Inferior parietal cortex (tissue), 1 donor: ENCODE measurements around the gene ZNF189.

Experiments
- DNase-seq: peaks from one replicate; pipeline ENCODE4 v3.0.0-alpha.2; 2016; ENCODE audit errors: extremely low spot score

ZNF189 gene

GRCh38 chr9:101418518-101419430 lies 20.1 kb downstream of the ZNF189 start:
- no peak for DNase-seq

- no peak for DNase-seq
Observed at GRCh38 chr9:101419863-101420262, 21.2 kb downstream of the ZNF189 start.

- DNase-seq, result no peak
Observed at GRCh38 chr9:101421653-101422065, 23.0 kb downstream of the ZNF189 start.

DNA sequence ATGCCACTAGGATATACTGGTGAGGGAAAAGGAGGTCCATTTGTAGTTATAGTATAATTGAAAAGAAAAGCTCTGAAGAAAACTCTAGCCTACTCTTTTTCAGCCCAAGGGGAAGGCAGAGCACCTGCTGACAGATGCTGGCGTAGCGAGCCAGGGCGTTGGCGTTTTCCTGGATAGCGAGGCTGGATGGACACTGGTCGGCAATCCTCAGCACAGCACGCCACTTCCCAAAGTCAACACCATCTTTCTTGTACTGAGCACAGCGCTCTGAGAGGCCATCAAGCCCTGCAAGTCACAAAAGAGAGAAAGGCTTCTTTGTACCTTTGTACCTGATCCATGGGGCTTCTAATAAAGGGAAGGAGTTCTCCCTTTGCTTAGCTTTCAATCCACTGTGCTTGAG lies 28.7 kb downstream of the ZNF189 start:
- DNase-seq, result no peak

GRCh38 chr9:101427957-101428655 lies 29.5 kb downstream of the ZNF189 start:
- DNase-seq, result no peak

DNA sequence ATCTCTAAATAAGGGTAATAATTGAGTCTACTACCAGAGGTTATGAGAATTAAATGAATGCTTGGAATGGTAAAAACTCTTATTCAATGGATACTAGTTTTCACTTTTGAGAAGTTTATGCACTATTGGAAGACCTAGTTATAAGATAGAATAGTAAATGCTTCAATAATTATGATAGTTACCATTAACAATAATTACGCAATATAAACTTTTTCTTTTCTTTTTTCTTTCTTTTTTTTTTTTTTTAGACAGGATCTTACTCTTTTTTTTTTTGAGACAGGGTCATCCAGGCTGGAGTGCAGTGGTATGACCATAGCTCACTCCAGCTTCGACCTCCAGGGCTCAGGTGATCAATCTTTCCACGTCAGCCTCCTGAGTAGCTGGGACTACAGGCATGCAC lies 30.3 kb downstream of the ZNF189 start:
- no peak for DNase-seq

DNA sequence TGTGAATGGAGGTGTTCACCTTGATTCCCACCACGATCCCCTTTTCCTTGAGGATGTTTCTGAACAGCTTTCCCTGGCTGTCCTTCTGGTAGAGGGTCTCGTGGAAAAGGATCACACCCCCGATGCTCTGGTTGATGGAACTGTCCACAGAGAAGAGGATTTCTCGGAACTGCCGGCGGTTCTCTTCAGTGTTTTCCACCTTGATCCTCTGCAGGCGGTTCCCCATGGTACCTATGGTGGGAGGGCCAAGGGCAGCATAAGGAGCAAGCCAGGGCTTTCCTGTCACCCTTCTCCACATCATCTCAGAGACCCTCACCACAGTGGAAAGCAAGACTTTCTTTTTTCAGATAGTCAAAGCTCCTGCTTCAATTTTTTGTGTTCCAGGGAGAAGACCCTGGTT lies 31.1 kb downstream of the ZNF189 start:
- DNase-seq, result no peak

- DNase-seq, result no peak
Observed at GRCh38 chr9:101432171-101432570, 33.5 kb downstream of the ZNF189 start.

GRCh38 chr9:101432740-101433139 lies 34.1 kb downstream of the ZNF189 start:
- DNase-seq, result no peak

DNA sequence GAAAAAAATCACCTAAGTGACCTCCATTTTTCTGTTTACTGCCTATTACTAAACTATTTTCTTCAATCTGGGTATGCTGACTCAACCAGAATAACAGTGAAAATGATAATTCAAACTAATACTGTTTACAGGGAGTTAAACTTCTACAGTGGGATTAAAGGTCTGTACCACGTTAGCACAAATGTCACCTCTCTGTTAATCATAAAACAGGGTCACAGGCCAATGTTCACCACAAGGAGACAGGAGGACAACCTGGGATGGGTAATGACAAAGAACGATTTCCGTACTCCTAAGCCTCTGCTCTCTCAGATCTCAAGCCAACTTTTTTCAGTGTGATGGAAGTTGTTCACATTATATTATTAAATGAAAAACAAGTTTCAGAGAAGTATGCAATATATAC lies 34.6 kb downstream of the ZNF189 start:
- DNase-seq, result no peak

- no peak for DNase-seq
Observed at GRCh38 chr9:101434998-101435397, 36.3 kb downstream of the ZNF189 start.

DNA sequence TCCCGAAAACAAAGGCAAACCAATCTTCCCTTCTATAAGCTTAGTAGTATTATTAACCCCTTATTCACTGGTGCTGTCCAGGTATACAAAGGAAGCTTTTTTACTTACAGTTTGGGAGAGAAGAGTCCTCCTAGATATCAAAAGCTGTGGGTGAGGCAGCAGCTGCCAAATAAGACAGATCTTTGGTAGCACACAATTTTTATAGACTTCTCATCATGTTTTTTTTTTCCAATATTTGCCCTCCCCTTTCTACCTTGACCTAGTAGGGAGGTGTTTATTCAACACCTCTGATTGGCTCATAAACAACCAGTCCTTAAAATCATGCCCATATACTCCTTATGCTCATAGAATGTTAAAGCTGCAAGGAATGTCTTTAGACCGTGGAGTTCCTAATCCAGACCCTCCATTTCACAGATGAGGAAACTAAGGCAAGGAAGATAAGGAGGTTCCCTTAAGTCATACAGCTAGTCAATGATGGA lies 37.0 kb downstream of the ZNF189 start, which contains the start of gene ALDOB:
ALDOB (minus strand) TSS at position 174 of the 479 bp plus-strand sequence. CDS start 4,887 bp downstream, outside the sequence.
- no peak for DNase-seq

GRCh38 chr9:101437806-101438232 lies 39.2 kb downstream of the ZNF189 start:
- no peak for DNase-seq

DNA sequence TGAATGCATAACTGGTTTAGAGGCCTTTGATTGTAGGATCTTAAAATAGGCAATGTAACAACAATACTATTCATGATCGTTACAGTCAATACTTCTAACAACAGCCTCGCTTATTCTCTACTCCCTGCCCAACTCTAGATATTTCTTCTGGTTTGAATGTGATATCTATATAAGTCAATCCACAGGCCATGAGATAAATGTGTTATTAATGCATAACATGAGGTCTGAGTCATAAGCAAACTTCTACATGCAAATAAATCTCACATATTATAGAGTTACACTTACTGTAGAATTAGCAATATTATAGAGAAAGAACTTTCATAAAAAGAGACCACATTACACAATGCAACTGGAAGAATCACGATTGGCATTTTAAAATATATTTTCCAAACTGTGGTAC lies 39.9 kb downstream of the ZNF189 start:
- no peak for DNase-seq

- no peak for DNase-seq
Observed at GRCh38 chr9:101440714-101441230, 42.1 kb downstream of the ZNF189 start.

- no peak for DNase-seq
Observed at GRCh38 chr9:101442318-101442717, 43.7 kb downstream of the ZNF189 start.

DNA sequence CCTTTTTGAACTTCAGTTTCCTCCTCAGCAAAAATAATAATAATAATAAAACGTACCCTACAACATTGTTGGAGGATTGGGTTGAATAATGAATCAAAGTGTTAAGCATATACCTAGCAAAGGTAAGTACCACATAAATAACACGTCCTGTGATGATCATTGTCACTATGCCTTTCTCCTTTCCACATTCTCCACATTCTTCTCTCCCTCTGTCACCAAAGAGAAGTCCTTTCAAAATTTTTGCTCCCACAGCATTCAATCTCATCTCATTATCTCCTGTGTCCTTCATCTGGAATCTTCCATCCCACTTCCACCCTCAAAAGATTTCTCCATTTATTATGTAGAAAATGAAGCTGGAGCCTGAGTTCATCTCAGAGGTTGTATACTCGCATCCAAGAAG lies 44.1 kb downstream of the ZNF189 start:
- no peak for DNase-seq

- DNase-seq, result no peak
Observed at GRCh38 chr9:101443364-101443771, 44.7 kb downstream of the ZNF189 start.

DNA sequence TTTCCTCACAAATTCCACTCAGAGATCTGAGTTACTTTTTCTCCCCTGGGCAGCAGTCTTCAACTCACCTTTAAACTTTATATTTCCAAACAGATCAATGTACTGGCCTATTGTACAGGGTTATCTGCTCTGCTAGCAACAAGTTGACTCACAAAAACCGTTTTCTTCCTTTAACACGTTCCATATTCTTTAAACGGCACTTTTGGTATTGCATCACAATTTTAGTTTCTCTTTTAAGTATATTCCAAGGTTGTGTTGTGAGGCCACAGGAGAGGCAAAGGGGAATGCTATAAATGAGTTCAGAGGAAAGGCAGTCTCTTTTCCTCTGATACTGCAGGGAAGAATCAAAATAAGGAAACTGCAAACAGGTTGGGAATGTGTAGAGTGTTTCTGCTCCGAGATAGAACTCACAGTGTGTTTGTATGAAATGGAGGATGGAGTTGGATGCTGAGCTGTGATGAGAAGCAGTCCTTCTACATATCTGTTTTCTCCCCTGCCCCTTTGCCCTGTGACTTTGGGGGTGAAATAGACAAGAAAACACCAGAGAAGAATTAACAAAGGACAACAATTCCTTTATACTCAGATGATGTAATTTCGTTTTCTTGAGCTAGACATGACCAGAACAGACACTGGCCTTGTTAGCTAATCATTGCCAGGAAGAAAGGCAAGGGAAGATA lies 46.8 kb downstream of the ZNF189 start:
- DNase-seq, result no peak

DNA sequence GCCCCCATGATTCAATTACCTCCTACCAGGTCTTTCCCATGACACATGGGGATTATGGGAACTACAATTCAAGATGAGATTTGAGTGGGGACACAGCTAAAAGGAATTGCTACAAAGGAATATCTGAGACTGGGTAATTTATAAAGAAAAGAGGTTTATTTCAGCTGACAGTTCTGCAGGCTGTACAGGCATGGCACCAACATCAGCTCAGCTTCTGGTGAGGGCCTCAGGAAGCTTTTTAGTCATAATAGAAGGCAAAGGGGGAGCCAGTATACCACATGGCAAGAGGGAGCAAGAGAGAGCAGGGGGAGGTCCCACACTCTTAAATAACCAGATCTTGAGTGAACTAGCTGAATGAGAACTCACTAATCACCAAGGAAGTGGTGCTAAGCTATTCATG lies 48.1 kb downstream of the ZNF189 start:
- DNase-seq, result no peak

DNA sequence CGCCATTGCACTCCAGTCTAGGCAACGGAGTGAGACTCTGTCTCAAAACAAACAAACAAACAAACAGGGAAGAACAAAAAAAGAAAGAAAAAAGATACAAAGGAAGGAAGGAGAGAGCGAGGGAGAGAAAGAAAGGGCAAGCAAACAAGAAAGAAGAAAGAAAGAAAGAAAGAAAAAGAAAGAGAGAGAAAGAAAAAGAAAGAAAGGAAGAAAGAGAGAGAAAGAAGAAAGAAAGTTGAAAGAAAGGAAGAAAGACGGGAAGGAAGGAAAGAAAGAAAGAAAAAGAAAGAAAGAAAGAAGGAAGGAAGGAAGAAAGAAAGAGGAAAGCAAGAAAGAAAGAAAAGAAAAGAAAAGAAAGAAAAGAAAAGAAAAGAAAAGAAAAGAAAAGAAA lies 50.0 kb downstream of the ZNF189 start:
- DNase-seq, result no peak
